ENCODE measurements around the gene CAPN13.

The CAPN13 gene, protein sequence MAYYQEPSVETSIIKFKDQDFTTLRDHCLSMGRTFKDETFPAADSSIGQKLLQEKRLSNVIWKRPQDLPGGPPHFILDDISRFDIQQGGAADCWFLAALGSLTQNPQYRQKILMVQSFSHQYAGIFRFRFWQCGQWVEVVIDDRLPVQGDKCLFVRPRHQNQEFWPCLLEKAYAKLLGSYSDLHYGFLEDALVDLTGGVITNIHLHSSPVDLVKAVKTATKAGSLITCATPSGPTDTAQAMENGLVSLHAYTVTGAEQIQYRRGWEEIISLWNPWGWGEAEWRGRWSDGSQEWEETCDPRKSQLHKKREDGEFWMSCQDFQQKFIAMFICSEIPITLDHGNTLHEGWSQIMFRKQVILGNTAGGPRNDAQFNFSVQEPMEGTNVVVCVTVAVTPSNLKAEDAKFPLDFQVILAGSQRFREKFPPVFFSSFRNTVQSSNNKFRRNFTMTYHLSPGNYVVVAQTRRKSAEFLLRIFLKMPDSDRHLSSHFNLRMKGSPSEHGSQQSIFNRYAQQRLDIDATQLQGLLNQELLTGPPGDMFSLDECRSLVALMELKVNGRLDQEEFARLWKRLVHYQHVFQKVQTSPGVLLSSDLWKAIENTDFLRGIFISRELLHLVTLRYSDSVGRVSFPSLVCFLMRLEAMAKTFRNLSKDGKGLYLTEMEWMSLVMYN

DNA sequence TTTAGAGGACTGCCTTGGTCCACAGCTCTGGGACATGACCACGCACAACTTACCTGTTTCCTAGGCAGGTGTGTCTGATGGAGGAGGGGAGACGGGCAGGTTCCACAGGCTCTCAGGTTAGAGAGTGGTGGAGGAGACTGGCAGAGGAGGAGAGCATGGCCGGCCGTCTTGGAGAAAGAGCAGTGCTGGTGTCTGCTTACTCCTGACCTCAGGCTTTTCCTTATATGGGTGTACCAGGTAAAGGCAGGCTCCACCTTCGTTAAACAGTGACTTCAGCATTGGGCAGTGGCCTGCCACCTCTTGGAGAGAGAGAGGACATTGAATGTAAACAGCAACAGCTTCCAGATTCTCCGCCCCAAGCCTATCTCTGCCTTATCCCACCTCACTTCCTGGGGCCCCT is at the start of gene CAPN13:
Gene CAPN13 (minus strand): TSS at position 198 of the 400 bp plus-strand sequence. CDS start 20,121 bp downstream, outside the sequence.
- DNase-seq = no peak

DNA sequence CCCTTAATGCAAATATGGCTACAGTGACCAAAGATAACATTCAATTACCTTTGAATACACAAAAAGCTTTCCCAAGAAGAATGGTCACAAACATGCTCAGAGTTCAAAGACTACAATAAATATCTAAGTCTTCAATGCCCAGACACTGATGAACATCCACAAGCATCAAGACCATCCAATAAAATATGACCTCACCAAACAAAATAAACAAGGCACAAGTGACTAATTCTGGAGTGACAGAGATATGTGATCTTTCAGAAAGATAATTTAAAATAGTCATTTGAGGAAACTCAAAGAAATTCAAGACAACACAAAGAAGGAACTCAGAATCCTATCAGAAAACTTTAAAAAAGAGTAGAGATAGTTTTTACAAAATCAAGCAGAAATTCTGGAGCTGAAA is 40.6 kb upstream of the CAPN13 start:
- no peak for DNase-seq

DNA sequence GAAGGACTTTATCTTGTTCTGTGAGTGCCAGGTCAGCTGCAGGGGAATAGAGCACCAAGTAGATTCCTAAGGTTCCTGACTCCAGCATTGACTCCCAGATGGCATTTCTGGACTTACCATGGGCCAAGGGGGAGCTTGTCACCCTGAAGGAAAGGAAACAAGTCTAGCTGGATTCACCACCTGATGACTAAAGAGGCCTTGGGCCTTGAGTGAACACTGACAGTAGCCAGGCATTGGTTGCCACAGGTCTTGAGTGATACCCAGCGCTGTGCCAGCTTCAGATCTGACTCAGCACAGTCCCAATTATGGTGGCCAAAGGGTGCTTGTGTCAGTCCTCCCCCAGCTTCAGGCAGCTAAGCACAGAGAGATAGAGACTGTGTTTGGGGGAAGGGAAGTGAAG is 40.1 kb upstream of the CAPN13 start:
- DNase-seq = no peak

DNA sequence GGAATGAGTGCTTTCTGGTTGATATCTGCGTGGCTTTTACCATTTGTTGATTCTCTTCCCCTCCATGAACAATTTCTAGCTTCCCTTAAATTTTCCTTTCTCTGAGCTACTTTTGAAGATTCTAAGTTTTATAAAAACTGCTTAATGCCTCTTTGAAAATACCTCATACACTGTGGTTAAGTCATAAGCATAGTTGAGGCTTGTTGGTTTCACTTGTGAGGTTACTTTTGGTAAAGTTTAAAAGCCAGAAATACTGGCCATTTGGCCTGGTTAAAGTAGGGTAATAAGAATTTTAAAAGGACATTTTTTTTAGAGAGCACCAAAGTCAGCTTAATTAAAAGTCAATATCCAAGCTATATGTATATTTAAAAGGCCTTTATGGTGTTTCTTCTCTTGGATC is 21.3 kb upstream of the CAPN13 start:
- no peak for DNase-seq

DNA sequence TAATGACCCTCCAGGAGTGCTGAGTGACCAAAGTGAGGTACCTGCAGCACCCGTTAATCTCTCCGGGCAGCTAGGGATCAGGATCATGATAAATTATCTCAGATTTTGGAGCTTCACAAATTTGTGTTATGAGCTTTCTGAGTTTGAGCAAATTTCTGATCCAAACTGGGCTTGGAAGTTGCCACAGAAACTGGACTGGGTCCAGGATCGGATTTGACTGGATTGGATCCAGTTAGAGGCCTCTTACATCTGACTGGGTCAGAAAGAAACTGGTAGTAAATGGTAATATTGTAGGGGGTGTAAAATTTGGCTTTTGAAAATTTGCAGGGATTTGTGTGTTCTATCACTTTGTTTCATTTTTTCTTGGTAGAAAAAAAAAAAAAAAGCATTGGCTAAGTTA is 19.7 kb upstream of the CAPN13 start:
- no peak for DNase-seq

DNA sequence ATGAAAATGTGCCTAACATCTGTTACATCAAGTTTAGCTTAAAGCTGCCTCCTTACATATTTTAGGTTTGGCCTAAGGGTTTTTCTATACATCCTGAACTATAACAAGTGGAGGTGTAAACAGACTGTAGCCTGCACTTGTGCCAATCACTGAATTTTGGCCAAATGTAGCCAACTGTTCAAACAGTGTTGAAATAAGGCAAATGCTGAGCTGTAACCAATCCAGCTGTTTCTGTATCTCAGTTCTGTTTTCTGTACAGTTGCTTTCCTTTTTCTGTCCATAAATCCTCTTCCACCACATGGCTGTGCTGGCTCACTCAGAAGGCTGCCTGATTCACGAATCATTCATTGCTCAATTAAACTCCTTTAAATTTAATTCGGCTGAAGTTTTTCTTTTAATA is 19.2 kb upstream of the CAPN13 start:
- DNase-seq = no peak

DNA sequence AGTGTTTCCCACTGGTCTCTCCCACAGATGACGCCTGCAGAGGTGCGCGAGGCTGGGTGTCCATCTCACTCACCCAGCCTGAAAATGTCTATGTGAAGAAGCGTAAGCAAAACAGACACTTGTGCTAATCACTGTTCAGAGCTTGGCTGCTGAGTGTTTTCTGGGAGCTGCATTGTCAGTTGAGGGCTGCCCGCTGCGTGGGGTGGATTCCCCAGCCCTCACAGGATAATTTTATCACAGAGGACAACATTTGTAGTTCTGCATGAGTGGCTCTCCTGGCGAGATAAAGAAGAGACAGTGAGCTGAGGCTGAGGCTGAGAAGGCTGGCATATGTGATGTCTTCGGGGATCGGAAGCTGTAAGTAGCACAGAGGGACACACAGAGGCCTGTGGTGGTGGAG is 16.2 kb upstream of the CAPN13 start:
- DNase-seq = no peak

DNA sequence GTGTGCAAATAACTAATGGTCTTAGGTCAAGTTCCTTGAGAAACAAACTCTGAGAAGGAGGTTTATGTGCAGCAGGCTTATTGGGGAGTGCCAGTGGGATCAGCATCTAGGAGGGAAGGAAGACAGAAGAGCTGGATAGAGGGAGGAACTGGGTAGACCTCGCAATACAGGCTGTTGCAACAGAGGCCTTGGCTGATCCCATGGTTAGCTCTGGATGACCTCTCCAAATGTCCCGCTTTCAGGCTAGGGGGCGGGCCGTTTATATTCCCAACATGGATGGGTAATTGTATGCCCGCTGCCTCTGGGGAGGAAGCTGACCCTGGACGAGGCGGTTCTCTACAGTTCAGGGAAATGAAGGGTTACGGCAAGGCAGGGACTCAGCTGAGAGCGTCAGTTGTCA is 14.7 kb upstream of the CAPN13 start:
- DNase-seq = no peak

DNA sequence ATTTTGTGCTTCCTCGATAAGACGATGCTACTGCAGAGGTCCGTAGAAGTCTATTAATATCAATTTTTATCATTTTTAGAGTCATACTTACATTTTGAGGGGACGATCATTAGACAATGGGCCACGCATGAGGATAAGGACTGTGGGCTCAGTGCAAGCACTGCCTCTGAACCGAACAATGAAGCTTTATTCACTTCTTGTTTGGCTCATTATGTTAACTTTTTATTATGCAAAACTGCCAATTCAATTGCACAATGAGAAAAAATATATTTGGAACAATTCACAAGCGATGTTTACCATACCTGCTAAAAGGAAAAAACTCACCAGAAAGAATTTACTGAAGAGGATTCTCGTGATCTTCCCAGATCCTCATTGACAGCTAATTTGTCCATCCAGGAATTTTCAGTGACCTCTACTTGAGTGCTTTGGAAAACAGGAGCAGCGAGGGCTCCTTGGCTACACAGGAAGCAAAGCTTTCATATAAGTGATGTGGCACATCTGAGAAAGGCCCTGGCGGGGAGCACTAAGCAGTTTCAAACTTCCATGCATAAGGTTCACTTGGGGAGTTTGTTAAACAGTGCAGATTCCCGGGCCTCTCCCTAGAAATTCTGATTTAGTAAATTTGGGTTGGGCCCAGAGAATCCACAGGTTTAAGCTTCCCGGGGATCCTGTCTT is 13.3 kb upstream of the CAPN13 start:
- no peak for DNase-seq

DNA sequence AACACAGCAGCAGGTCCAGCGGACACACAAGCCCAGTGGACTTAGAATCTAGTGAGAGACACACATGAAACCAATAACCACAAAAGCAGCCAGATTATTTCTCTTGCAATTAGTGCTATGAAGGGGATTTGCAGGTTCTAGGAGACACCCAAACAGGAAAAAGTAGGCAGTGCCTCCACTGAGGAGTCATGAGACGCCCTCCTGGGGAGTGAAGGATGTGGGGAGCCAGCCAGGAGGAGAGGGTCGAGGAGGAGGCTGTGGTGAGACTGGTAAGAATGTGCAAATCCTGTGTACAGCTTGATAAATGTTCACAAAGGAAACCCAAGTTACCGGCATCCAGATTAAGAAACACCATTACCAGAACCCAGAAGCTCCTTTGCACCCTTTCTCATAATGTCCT is 2.7 kb upstream of the CAPN13 start:
- DNase-seq = no peak

DNA sequence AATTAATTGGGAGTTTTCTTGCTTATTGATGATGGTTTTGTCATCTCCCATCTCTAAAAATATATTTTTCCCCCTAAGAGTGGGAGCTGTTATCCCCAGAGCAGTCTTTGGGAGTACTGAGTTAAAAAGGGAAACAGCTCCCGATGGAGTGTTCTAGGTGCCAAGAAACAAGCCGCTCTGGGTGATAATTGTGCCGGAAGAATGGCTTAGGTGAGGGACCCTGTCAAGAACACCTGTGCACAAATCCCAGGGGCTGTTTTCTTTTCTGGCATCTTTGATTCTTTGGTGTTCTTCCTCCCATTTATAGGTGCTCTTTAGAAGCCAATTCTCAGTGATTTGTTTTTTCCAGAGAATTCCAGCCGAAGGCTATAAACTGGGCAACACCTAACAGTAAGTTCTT is 1.4 kb upstream of the CAPN13 start:
- no peak for DNase-seq

DNA sequence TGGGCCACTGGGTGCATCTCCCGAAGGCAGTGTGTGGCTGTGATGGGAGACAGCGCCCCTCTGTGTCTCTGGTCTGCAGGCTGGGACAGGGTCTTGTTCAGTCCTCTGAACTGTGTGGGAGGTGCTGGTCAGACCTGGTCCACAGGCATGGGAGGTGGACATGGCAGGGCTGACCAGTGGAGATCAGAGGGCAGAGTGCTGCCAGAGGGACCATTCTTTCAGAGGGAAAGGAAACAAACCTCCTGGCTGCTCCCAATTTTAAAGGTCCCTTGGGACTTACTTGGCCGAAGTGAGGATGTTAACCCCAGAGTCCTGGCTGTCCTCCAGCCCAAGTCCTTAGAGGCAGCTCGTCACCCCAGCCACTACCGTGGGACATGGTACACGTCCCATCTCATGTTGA is 4.0 kb downstream of the CAPN13 start:
- no peak for DNase-seq

DNA sequence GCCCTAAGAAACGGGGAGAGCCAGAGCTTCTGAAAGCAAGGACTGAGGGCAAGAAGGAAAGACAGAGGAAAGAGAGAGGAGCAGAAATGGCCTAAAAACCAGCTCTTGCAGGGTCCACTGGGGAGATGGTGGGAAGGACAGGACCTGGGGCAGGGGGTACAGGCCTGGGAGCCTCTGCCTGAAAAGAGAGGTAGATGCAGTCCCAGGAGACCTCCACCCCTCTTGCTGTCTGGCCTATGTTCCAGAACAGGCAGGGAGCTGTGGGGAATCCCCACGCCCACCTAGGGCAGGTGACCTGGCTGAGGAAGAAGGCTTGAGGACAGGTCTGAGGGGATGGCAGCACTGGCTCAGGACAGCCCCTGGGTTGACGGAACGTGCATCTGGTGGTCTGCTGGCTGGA is 4.6 kb downstream of the CAPN13 start:
- no peak for DNase-seq

DNA sequence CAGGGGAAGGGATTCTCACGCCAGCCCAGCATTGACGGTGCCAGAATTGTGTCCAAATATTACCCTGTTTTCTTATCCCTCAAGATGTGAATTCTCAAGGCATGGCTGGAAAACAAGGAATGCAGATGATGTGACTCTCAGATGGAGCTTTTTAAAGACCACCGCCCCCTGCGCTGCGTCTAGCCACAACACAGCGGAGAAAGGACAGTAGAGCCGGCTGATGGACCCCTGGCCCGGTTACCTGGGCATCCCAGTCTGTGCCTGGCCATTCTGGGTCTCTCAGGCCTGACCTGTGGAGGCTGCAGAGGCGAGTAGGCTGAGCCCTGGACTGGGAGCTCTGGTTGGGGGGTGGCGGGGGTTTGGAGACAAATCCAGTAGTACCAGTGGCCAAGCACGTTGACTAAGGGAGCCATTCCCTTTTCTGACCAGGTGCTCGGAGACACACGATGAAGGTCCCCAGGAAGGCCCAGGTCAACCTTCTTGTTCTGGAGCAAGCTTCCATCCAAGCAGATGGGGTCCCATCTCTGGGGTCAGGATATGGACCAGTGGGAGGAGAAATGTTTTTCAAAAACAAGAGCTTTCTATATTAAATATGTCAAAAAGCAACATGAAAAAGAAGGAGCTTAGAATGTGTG is 5.3 kb downstream of the CAPN13 start:
- DNase-seq = no peak

DNA sequence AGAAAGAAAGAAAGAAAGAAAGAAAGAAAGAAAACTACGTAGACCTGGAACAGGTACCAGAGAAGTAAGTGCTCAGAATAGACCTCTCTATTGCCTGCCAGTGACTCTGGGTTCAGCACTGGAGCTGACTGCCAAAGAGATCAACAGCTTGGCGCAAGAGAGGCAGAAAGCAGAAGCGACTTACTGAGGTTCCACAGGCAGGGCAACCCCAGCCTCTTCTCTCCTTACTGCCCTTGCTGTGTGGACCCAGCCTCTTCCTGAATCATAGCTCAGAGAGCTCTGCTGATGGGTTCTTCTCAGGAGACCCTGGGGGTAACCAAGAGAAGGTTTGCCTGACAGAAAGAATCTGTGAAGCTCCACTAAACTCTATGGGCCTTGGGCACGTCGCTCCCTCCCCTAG is 7.1 kb downstream of the CAPN13 start:
- no peak for DNase-seq

DNA sequence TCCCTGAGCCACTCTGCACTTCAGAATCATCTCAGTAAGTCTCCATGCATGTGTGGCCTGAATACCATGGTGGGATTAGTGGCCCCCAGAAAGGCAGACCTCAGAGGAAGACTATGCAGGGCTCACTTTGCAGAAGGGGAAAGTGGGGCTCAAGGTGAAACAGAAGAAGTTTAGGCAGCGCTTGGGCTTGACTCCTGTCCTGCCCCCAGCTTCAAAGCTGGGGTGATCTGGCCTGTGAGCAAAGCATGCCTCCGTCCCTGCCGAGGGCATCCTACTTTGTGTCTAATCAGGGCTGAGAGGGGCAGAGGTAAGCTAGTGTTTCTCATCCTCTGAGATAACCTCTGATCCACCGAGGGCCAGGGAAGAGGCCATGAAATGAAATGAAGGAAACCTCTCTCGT is 7.9 kb downstream of the CAPN13 start:
- no peak for DNase-seq

DNA sequence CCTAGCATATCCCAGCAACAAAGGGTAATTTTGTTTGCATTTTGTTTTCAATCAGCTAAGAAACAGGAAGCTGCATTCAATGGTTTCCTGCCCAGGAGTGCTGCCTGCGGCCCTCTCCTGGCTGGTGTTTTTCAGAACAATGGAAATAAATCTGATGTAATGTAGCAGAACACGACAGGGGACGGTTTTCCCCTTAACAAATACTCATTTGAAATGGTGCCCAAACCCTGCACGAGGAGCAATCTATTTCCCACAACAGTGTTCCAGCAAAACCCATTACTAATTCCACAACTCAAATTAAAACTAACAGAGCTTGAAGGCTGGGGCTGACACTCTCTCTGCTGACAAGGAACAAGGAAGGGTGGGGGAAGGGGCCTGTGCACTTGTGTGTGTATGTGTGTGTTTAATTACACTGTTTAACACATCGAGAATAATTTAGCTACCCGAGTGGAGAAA is 8.7 kb downstream of the CAPN13 start:
- DNase-seq = no peak

DNA sequence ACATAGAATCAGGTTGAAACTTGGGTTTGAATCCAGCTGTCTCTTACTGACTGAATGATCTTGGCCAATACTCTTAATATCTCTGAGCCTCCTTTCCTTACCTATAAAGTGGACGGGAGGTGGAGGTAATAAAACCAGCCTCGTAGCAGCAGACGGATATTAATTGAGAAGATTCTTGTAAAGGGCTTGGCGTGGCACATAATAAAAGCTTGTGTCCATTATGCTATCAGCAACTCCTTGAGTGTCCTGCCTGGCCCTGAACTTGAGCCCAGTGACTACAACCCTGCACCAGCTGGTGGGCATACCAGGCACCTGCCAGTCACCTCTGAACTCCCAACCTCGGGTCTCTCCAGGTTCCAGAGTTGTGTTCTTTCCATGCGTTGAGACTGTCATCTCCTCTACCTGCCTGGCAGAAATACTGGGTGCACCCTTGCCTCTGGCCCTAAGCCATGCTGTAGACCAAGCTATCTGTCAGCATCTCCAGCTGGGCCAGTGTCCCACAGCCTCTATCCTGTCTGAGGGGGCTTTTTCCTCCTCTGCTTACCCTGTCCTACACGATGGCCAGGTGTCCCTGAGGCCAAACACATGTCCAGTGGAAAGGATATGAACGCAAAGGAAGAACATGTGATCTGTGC is 9.7 kb downstream of the CAPN13 start:
- no peak for DNase-seq

DNA sequence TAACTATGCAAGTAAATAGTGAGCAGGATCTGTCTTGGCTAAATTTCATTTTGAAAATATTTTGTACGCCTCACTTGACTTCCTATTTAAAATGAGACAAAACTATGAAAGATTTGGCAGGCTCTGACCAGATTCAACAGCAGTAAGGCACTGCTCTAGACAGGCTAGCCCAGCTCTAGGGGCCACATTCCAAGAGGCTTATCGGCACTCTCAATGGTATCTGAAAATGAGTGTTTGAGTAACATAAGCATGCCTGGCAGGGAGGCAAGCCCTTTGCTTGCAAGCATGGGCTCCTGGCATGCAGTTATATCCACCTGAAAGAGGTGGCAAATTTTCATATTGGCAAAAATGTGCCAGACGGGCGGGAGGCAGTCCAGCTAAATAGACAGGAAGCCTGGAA is 10.5 kb downstream of the CAPN13 start:
- DNase-seq = no peak

DNA sequence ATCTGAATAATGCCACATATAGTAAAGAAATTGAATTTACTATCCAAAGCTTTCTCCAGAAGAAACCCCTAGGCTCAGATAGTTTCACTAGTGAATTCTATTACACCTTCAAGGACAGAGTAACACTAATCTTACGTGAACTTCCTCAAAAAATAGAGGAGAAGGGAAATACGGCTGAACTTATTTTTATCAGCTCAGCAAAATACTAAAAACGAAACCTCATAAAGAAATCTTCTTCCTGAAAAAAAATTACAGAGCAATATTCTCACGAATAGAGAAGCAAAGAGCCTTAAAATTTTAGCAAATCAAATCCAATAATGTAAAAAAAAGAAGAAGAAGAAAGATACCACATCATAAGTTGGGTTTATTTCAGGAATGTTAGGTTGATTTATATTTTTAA is 14.7 kb downstream of the CAPN13 start:
- no peak for DNase-seq

DNA sequence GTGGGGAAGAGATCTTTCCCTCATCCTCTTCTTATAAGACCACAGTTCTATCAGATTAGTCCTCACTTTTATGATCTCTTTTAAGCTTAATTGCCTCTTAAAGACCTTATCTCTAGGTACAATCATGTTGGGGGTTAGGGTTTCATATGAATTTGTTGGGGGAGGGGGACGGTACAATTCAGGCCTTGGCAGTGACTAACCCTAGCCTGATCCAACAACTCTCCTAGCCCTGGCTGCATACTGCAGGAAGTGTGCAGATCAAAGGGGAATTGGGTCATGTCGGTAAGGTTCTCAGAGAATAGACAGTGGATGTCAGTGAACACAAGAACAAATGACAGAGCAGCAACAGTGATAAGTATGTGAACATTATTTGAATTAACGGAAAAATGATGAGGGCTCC is 16.4 kb downstream of the CAPN13 start:
- DNase-seq = no peak

DNA sequence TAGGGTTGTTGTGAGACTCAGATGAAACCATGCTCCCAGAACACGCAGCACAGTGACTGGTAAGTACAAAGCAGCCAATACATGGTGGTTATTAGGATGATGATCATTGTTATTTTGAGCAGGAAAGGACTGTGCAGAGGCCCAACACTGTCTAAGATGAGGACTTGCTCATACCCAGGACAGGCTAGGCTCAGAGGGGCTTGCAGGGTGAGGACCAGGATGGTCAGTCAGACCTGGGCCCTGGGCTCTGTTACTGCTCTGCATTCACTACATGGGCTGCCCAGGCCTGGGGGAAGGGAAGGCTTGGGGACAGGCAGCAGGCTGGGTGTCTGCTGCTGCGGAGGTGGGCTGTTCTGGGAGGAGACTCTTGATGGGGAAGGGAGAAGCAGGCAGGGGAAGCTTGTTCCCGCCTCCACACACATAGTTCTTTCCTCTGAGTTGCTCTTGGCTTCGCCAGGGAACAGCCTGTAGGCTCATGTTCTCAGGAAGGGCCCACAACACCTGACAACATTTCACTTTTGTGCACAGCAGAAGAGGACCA is 17.5 kb downstream of the CAPN13 start:
- DNase-seq = no peak
